C4-2B (cell line): ENCODE measurements around the gene SLC35E2B.
"Not testable (repeated sequence)": the region's sequence is repeated elsewhere in the genome, so short reads cannot be mapped to it uniquely, and the experiment has no call there.

Experiments
- CTCF ChIP-seq: fragments of 450-650 bp; conservative IDR thresholded peaks from 2 replicates; pipeline ENCODE4 v1.5.1; 2017; ENCODE audit warnings: mild to moderate bottlenecking
- ZFX ChIP-seq: fragments of 450-650 bp; IDR thresholded peaks from 2 replicates; pipeline ENCODE4 v1.6.1; 2017

- not testable (repeated sequence) for TF ChIP-seq CTCF, ZFX
These were observed 44.9 kb downstream of the SLC35E2B start for GRCh38 chr1:1647567-1648241.
